ENCODE measurements around the gene HOXC9.

The HOXC9 gene

DNA sequence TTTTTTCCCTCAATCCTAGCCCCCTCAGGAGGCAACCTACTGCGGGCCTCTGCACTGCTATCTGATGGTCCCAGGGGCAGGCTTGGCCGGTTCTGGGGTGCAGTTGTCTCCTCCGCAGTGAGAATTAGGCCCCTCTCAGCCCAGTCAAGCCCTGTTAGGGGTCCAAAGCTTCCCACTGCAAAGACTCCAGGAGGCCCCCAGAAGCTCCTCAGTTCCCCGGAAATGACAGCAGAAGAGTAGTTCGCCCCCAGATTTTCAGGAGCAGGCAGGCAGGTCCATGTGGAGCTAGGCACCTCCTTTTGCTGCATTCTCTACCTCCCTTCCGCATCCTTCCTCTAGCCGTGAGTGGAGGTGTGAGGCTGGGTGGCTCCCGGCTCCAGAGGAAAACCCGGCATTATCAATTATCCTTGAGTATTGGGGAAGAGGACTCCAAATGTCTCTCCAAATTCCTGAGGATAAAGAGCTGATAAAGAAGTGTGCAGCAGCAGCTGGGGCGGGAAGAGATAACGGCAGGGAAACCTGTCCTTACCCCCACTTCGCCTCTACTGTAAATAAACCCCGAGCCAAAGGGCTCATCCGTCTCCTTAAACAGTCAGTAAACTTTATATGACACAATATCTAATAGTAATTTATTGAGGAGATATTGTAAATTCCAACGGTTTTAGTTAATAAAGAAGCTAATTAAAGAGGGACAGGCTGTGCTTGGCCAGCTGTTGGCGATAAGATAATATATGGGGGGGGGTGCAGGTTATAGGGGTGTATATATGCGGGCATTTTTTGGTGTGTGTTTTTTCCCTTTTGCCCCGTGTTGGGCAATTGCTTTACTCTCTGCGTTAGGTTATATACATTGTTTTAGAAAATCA, 45.9 kb upstream of the HOXC9 start:
- TF ChIP-seq, protein P1, sequence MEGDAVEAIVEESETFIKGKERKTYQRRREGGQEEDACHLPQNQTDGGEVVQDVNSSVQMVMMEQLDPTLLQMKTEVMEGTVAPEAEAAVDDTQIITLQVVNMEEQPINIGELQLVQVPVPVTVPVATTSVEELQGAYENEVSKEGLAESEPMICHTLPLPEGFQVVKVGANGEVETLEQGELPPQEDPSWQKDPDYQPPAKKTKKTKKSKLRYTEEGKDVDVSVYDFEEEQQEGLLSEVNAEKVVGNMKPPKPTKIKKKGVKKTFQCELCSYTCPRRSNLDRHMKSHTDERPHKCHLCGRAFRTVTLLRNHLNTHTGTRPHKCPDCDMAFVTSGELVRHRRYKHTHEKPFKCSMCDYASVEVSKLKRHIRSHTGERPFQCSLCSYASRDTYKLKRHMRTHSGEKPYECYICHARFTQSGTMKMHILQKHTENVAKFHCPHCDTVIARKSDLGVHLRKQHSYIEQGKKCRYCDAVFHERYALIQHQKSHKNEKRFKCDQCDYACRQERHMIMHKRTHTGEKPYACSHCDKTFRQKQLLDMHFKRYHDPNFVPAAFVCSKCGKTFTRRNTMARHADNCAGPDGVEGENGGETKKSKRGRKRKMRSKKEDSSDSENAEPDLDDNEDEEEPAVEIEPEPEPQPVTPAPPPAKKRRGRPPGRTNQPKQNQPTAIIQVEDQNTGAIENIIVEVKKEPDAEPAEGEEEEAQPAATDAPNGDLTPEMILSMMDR (IDR thresholded peaks at IDR 0.05; ENCODE audit: insufficient read depth, low read depth, low read length, missing control alignments), result no peak
- no peak for DNase-seq (ENCODE audit: low read depth)
- no peak overlapping the region for H3K4me3 ChIP-seq (ENCODE audit: low read depth, low read length)

DNA sequence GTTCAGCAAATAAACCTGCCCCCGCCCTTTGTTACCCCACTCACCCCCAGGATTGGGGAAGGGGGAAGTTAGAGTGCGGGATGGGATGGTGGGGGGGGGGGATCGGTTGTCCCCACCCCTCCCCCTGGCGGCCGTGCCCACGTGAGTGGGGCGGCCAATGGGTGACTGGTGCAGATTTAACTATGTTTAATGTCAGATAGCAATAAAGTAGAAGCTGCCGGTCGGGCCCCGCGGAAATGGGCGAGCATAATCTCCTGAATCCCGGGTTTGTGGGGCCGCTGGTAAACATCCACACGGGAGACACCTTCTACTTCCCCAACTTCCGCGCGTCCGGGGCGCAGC, 45.3 kb upstream of the HOXC9 start, which contains the start of gene HOXC12:
HOXC12 (plus strand) TSS at position 210 of the 342 bp plus-strand sequence; CDS start at position 237, 27 bp downstream.
- TF ChIP-seq, protein P1 (IDR thresholded peaks at IDR 0.05; ENCODE audit: insufficient read depth, low read depth, low read length, missing control alignments), result no peak
- H3K4me3 ChIP-seq (ENCODE audit: low read depth, low read length), result no peak within 1 kb of the TSS
- DNase-seq (ENCODE audit: low read depth), result no peak

DNA sequence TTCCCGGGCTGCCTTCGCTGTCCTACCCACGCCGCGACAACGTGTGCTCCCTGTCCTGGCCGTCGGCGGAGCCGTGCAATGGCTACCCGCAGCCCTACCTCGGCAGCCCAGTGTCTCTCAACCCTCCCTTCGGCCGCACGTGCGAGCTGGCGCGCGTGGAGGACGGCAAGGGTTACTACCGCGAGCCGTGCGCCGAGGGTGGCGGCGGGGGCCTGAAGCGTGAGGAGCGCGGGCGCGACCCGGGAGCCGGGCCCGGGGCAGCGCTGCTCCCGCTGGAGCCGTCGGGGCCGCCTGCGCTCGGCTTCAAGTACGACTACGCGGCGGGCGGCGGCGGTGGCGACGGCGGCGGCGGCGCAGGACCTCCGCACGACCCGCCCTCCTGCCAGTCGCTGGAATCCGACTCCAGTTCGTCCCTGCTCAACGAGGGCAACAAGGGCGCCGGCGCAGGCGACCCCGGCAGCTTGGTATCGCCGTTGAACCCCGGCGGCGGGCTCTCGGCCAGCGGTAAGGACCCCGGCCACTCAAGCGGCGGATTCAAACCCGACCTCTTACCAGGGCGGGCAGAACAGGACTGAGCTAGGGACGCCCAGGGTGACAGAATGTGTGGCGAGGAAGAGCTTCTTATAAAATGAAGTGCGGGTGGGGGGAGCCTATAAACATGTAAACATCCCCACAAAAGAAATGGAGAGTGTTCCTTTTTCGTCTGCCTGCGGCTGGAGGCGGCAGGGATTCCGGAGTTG, 44.8 kb upstream of the HOXC9 start:
- TF ChIP-seq, protein P1 (IDR thresholded peaks at IDR 0.05; ENCODE audit: insufficient read depth, low read depth, low read length, missing control alignments), result no peak
- H3K4me3 ChIP-seq (ENCODE audit: low read depth, low read length), result no peak overlapping the region
- DNase-seq (ENCODE audit: low read depth), result no peak

DNA sequence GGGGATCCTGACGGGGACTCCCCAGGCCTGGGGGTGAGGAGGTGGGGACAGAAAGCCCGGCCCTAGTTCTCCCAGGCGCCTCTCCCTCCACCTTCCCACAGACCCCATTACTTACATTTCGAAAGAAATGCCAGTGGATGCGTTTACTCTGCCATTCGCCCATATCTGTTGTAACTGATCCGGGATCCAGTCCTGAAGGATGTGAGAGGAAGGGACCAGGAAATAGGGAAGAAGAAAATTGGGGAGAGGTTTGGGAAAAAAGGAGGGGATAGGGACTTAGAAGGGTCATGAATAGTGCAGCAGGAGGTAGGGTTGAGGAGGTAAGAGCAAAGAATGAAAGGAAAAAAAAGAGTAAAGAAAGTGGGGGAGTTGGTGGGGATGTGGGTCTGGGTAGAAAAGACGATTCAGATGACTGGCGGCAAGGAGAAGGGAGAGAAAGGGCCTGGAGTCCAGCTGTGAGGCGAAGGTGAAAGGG, 44.1 kb upstream of the HOXC9 start:
- no peak overlapping the region for H3K4me3 ChIP-seq (ENCODE audit: low read depth, low read length)
- no peak for DNase-seq (ENCODE audit: low read depth)
- TF ChIP-seq, protein P1 (IDR thresholded peaks at IDR 0.05; ENCODE audit: insufficient read depth, low read depth, low read length, missing control alignments), result no peak

DNA sequence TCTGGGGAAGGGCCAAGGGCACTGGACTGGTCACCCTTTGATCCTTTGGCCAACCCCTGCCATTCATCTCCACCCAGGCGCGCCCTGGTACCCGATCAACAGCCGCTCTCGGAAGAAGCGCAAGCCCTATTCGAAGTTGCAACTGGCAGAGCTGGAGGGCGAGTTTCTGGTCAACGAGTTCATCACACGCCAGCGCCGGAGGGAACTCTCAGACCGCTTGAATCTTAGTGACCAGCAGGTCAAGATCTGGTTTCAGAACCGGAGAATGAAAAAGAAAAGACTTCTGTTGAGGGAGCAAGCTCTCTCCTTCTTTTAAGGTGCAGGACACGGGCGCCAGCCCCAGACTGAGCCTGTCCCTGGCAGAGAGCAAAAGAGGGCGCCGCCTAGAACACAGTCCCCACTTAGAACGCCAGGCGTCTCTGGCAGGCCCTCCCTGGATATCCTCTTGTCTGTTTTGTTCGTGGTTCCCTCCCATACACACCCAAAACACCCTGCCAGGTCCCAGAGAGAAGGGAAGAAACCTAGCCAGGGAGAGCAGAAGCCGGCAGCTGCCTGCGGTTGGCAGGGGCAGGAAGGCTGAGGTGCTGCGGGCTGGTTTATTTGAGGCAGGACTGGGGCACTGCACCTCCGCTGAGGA, 43.6 kb upstream of the HOXC9 start:
- DNase-seq (ENCODE audit: low read depth), result no peak
- TF ChIP-seq, protein P1 (IDR thresholded peaks at IDR 0.05; ENCODE audit: insufficient read depth, low read depth, low read length, missing control alignments), result no peak
- H3K4me3 ChIP-seq (ENCODE audit: low read depth, low read length), result no peak overlapping the region

DNA sequence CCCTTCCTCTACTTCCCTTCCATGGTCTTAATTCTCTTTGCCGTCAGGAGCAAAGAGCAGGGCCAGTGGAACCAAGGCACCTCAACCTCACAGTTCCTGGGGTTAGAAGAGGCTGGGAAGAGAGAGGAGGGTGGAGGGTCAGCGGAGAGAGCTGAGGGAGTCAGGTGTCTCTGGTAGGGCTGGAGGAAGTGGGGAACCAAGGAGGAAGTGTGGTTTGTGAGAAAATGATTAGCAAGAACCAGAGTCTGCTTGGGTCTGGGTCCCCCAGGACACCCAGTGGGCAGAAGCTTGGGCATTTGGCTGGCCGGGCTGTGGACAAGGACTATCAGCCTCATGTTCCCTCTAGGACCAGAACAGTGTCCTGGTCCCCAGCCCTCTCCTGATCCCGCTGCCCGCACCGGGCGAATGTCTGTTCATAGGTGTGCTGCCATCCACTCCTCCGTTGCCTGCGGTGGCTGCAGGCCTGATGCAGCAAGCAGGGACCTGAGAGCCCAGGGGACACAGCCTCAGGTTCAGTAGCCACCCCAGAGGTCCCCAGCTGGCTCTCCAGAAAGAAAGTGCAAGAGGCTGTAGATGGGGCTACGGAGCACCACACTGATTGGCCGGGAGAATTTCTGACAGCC, 42.9 kb upstream of the HOXC9 start:
- TF ChIP-seq, protein P1 (IDR thresholded peaks at IDR 0.05; ENCODE audit: insufficient read depth, low read depth, low read length, missing control alignments), result no peak
- no peak overlapping the region for H3K4me3 ChIP-seq (ENCODE audit: low read depth, low read length)
- DNase-seq (ENCODE audit: low read depth), result no peak
